ENCODE data around the gene PPP1R10.

The PPP1R10 gene

DNA sequence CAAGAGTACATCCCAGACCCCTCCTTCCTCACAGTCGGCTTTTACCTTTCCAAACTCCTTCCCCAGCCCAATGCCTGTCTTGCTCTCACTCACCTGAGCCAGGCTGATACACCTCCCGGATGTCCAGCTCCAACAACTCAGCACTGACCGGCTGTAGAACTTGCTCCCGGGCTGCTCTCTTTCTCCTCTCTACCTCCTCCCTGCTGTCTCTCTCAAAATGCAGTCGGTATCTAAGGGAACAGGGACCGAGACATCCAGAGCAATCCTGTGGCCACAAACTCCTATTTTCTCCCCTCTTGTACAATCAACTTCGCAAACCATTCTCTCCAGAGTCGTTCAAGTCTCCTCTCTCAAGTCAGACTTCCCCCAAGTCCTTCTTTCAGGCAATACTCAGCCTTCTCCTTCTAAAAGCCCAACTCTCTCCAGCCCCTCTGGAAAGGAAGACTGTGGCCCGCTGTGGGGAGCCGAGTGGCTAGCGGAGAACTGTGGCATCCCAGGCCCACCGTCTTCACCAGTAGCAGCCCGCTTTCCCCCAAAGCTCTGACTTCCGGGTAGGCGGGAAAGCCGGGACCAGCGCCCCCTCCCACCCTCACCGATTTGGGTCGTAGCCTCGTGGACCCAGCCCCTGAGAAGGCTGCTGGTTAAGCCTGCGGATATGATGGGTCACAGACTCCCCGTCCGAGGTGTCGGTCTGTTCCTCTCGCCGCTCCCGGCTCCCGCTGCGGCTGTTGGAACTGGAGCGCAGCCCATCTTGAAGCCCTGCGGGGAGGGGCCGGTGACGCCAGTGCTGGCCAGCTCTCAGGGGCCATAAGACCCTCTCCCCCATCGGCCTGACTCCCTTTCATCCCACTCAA is 61.9 kb downstream of the PPP1R10 start:
- DNase-seq: no peak

DNA sequence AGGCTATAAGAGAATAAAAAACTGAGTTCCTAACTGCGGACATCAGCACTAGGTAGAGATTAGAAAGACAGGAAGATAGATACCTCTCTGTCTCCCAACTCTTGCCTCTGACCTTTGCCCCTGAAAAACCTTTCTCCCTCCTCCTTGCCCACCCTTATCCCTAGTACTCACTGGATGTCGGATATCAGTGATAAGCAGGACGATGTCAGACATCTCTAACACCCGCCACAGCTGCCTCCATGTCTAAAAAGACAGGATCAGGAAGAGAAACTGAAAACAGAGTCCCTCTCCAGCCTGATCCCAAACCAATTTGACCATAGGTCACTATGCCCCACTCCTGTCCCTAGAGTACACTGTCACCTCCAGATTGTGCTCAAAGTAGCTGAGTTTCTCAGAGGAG is 62.6 kb downstream of the PPP1R10 start:
- no peak for DNase-seq
